ENCODE data around the gene LIAS.

LIAS gene

GRCh38 chr4:39427520-39428114 is 31.2 kb upstream of the LIAS start:
- Mint-ChIP-seq H3K36me3 (ENCODE audit: low read depth) (no peaks in the 10 kb centered on the region), H3K27ac (no peak overlapping the region), H3K9me3 (no peaks in the 10 kb centered on the region), H3K27me3 (ENCODE audit: low read depth) (no peaks in the 10 kb centered on the region), H3K4me3 (no peak overlapping the region), H3K4me1 (no peaks in the 10 kb centered on the region)
- TF ChIP-seq CTCF (IDR thresholded peaks at IDR 0.05; ENCODE audit: unreplicated experiment in 3 of 3) = no peak

GRCh38 chr4:39429476-39430334 is 29.2 kb upstream of the LIAS start:
- peak overlapping the region in 1 of 3 experiments; percentile 61 for H3K27ac Mint-ChIP-seq
- H3K27me3 Mint-ChIP-seq (ENCODE audit: low read depth) = no peaks in the 10 kb centered on the region
- no peaks in the 10 kb centered on the region for H3K4me1 Mint-ChIP-seq
- H3K36me3 Mint-ChIP-seq (ENCODE audit: low read depth) = no peaks in the 10 kb centered on the region
- H3K4me3 Mint-ChIP-seq = no peak overlapping the region
- TF ChIP-seq CTCF (IDR thresholded peaks at IDR 0.05; ENCODE audit: unreplicated experiment in 3 of 3) = no peak
- H3K9me3 Mint-ChIP-seq = no peaks in the 10 kb centered on the region

- Mint-ChIP-seq H3K36me3 (ENCODE audit: low read depth) (no peaks in the 10 kb centered on the region), H3K4me3 (no peak overlapping the region), H3K9me3 (no peaks in the 10 kb centered on the region), H3K4me1 (no peaks in the 10 kb centered on the region), H3K27me3 (ENCODE audit: low read depth) (peaks cover 9% of the 10 kb centered on the region), H3K27ac (no peak overlapping the region)
- no peak for TF ChIP-seq CTCF (IDR thresholded peaks at IDR 0.05; ENCODE audit: unreplicated experiment in 3 of 3)
These were observed 24.9 kb upstream of the LIAS start for GRCh38 chr4:39433878-39434492.

GRCh38 chr4:39435659-39436563 is 22.9 kb upstream of the LIAS start:
- Mint-ChIP-seq H3K27ac (no peak overlapping the region), H3K4me3 (no peak overlapping the region), H3K9me3 (no peaks in the 10 kb centered on the region), H3K4me1 (no peaks in the 10 kb centered on the region), H3K27me3 (ENCODE audit: low read depth) (peaks cover 20% of the 10 kb centered on the region), H3K36me3 (ENCODE audit: low read depth) (no peaks in the 10 kb centered on the region)
- TF ChIP-seq CTCF (IDR thresholded peaks at IDR 0.05; ENCODE audit: unreplicated experiment in 3 of 3) = peak in 1 of 3 experiments; percentile 5

GRCh38 chr4:39441593-39441992 is 17.3 kb upstream of the LIAS start:
- H3K4me1 Mint-ChIP-seq = no peaks in the 10 kb centered on the region
- no peaks in the 10 kb centered on the region for H3K36me3 Mint-ChIP-seq (ENCODE audit: low read depth)
- no peak overlapping the region for H3K4me3 Mint-ChIP-seq
- H3K27ac Mint-ChIP-seq = no peak overlapping the region
- H3K9me3 Mint-ChIP-seq = no peaks in the 10 kb centered on the region
- H3K27me3 Mint-ChIP-seq (ENCODE audit: low read depth) = peaks cover 20% of the 10 kb centered on the region
- no peak for TF ChIP-seq CTCF (IDR thresholded peaks at IDR 0.05; ENCODE audit: unreplicated experiment in 3 of 3)

All from nephron (organoid).